Loucy (cell line): ENCODE results near the gene KDM4B.

Experiments used
- H2AFZ ChIP-seq: fragments of 200-600 bp; sonication (generic); 2 replicates; pipeline ENCODE4 v1.6.0; 2016; ENCODE audit warnings: antibody characterized with exemption, mild to moderate bottlenecking, low read length, moderate library complexity
- H3F3A ChIP-seq: fragments of 200-600 bp; 2 replicates; pipeline ENCODE4 v1.6.0; 2016; ENCODE audit warnings: antibody characterized with exemption, low read depth, mild to moderate bottlenecking
- H3K27me3 ChIP-seq: fragments of 200-600 bp; sonication (generic); 2 replicates; pipeline ENCODE4 v1.6.1; 2014; ENCODE audit warnings: low read length, mild to moderate bottlenecking; ENCODE audit not compliant: insufficient read depth, poor library complexity, severe bottlenecking
- H3K36me3 ChIP-seq: fragments of 200-600 bp; sonication (generic); 2 replicates; pipeline ENCODE4 v1.6.1; 2016; ENCODE audit warnings: low read length; ENCODE audit not compliant: insufficient read depth
- H3K4me1 ChIP-seq: fragments of 200-600 bp; sonication (generic); 2 replicates; pipeline ENCODE4 v1.5.1; 2014; ENCODE audit warnings: low read length, mild to moderate bottlenecking; ENCODE audit not compliant: insufficient read depth, poor library complexity, severe bottlenecking
- H3K4me2 ChIP-seq: fragments of 200-600 bp; sonication (generic); 2 replicates; pipeline ENCODE4 v1.6.0; 2014; ENCODE audit warnings: antibody characterized with exemption, low read length, low read depth, mild to moderate bottlenecking; ENCODE audit not compliant: poor library complexity, severe bottlenecking
- H3K4me3 ChIP-seq: fragments of 200-600 bp; sonication (generic); 2 replicates; pipeline ENCODE4 v1.5.1; 2014; ENCODE audit warnings: low read length, mild to moderate bottlenecking, mixed read lengths; ENCODE audit not compliant: poor library complexity, severe bottlenecking
- H3K79me2 ChIP-seq: fragments of 200-600 bp; sonication (generic); 2 replicates; pipeline ENCODE4 v1.6.1; 2014; ENCODE audit warnings: low read length; ENCODE audit not compliant: insufficient read depth
- H3K9ac ChIP-seq: fragments of 200-600 bp; sonication (generic); 2 replicates; pipeline ENCODE4 v1.6.0; 2014; ENCODE audit warnings: mild to moderate bottlenecking, low read depth, low read length, moderate library complexity; ENCODE audit not compliant: poor library complexity, severe bottlenecking
- H3K9me2 ChIP-seq: fragments of 200-600 bp; sonication (generic); replicated peaks from 2 replicates; pipeline ENCODE4 v1.6.1; 2016; ENCODE audit warnings: low read depth, low read length, mixed read lengths
- H3K9me3 ChIP-seq: fragments of 200-600 bp; sonication (generic); 2 replicates; pipeline ENCODE4 v1.6.1; 2014; ENCODE audit warnings: mild to moderate bottlenecking, antibody characterized with exemption, low read length, low read depth; ENCODE audit not compliant: insufficient read depth
- H4K20me1 ChIP-seq: fragments of 200-600 bp; sonication (generic); 2 replicates; pipeline ENCODE4 v1.6.0; 2014; ENCODE audit warnings: antibody characterized with exemption, low read length, mild to moderate bottlenecking; ENCODE audit not compliant: insufficient read depth, poor library complexity, severe bottlenecking
- CTCF ChIP-seq: fragments of 200-600 bp; sonication (generic); conservative IDR thresholded peaks from 2 replicates; pipeline ENCODE4 v1.5.1; 2014; ENCODE audit warnings: mild to moderate bottlenecking, antibody characterized with exemption, low read length
- EZH2phosphoT487 ChIP-seq: fragments of 200-600 bp; IDR thresholded peaks from 2 replicates; pipeline ENCODE4 v1.6.1; 2018; ENCODE audit warnings: antibody characterized with exemption, mild to moderate bottlenecking, moderate library complexity, borderline replicate concordance

The KDM4B gene

GRCh38 chr19:5038631-5039271 lies 69.8 kb downstream of the KDM4B start:
- H3K4me2 ChIP-seq: no peak overlapping the region
- TF ChIP-seq CTCF: peak; percentile 61
- TF ChIP-seq EZH2phosphoT487: no peak
- H3K9me3 ChIP-seq: no peaks in the 10 kb centered on the region
- peaks cover 91% of the 10 kb centered on the region; the same call in 1 of the 2 replicates for H3K36me3 ChIP-seq
- H4K20me1 ChIP-seq: peaks cover 26% of the 10 kb centered on the region
- H3K9me2 ChIP-seq: no peaks in the 10 kb centered on the region
- peaks cover 17% of the 10 kb centered on the region; the same call in 1 of the 2 replicates for H3K79me2 ChIP-seq
- H3K9ac ChIP-seq: no peak overlapping the region
- H3K27me3 ChIP-seq: no peaks in the 10 kb centered on the region
- H3K4me3 ChIP-seq: no peak overlapping the region
- H3F3A ChIP-seq: no peaks in the 10 kb centered on the region
- H2AFZ ChIP-seq: no peak overlapping the region
- H3K4me1 ChIP-seq: no peaks in the 10 kb centered on the region

DNA sequence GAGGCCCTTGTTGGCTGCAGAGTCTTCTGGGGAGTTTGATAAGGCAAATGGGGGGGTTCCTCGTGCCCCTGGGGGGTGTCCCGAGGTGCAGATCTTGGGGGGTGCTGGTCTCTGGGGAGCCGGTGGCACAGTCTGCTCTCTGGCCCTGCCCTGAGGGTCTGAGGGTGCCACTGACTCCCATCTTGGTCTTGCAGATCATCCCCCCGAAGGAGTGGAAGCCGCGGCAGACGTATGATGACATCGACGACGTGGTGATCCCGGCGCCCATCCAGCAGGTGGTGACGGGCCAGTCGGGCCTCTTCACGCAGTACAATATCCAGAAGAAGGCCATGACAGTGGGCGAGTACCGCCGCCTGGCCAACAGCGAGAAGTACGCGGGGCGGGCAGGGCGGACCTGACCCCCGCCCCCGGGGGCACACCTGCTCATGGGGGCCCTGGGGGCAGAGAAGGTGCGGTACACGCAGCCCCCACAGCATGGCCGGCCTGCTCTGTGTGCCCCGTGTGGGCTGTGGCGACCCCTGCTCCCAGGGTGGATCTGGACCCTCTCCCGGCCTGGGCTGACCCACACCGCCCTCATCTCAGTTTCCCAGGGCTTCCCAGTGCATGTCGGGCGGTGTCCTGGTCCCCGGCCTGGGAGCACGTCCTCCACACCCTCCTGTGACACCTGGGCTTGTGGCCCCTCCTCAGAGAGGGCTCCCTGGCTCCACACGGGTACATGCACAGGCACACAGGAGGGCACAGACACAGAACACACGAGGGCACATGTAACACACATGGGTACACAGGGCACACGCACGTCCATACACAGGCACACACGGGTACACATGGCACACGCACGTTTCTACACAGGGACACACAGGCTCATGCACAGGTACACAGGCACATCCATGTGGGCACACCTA lies 71.0 kb downstream of the KDM4B start:
- no peak overlapping the region for H3K4me3 ChIP-seq
- H3K79me2 ChIP-seq: peaks cover 15% of the 10 kb centered on the region; the same call in 1 of the 2 replicates
- H3K36me3 ChIP-seq: peaks cover 86% of the 10 kb centered on the region; the same call in 1 of the 2 replicates
- no peak overlapping the region for H3K4me2 ChIP-seq
- H3K4me1 ChIP-seq: no peaks in the 10 kb centered on the region
- H4K20me1 ChIP-seq: peaks cover 26% of the 10 kb centered on the region
- TF ChIP-seq EZH2phosphoT487 (no peak), CTCF (no peak)
- no peak overlapping the region for H3K9ac ChIP-seq
- H3K9me3 ChIP-seq: no peaks in the 10 kb centered on the region
- no peaks in the 10 kb centered on the region for H3F3A ChIP-seq
- no peak overlapping the region for H2AFZ ChIP-seq
- H3K27me3 ChIP-seq: no peaks in the 10 kb centered on the region
- no peaks in the 10 kb centered on the region for H3K9me2 ChIP-seq

GRCh38 chr19:5040544-5041167 lies 71.7 kb downstream of the KDM4B start:
- Histone ChIP-seq H3K9me2 (no peaks in the 10 kb centered on the region), H3K27me3 (no peaks in the 10 kb centered on the region), H3K4me1 (no peaks in the 10 kb centered on the region), H3K9me3 (no peaks in the 10 kb centered on the region), H3K4me2 (no peak overlapping the region), H3K36me3 (peaks cover 81% of the 10 kb centered on the region; the same call in 1 of the 2 replicates), H4K20me1 (peaks cover 23% of the 10 kb centered on the region), H3K9ac (no peak overlapping the region), H3F3A (no peaks in the 10 kb centered on the region), H3K79me2 (peaks cover 12% of the 10 kb centered on the region; the same call in 1 of the 2 replicates), H3K4me3 (no peak overlapping the region), H2AFZ (no peak overlapping the region)
- TF ChIP-seq EZH2phosphoT487 (no peak), CTCF (no peak)
